GM19023 (cell line): Measurements from ENCODE around the gene PITHD1.
"Not testable (repeated sequence)": the region's sequence is repeated elsewhere in the genome, so short reads cannot be mapped to it uniquely, and the experiment has no call there.

Experiments used
- ATAC-seq: cut with Tn5 transposase; IDR thresholded peaks from one replicate; pipeline ENCODE4 v1.9.1; 2021; ENCODE audit warnings: mild to moderate bottlenecking, moderate library complexity; ENCODE audit not compliant: unreplicated experiment

The PITHD1 gene

GRCh38 chr1:23772854-23773242 lies 5.4 kb upstream of the PITHD1 start:
- no peak for ATAC-seq

GRCh38 chr1:23774174-23774880 lies 3.9 kb upstream of the PITHD1 start:
- ATAC-seq: no peak

- ATAC-seq: no peak
These were observed 2.0 kb upstream of the PITHD1 start for GRCh38 chr1:23776217-23776616.

GRCh38 chr1:23779826-23780371 lies 1.7 kb downstream of the PITHD1 start:
- ATAC-seq: no peak

DNA sequence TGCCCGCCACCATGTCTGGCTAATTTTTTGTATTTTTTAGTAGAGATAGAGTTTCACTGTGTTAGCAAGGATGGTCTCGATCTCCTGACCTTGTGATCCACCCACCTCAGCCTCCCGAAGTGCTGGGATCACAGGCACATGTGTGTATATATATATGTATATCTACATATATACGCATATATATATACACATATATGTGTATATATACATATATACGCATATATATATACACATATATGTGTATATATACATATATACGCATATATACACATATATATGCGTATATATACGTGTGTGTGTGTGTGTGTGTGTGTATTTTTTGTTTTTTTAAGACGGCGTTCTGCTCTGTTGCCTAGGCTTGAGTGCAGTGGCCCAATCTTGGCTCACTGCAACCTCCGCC lies 4.9 kb downstream of the PITHD1 start:
- ATAC-seq: not testable (repeated sequence)

GRCh38 chr1:23784846-23785245 lies 6.6 kb downstream of the PITHD1 start:
- ATAC-seq: no peak

DNA sequence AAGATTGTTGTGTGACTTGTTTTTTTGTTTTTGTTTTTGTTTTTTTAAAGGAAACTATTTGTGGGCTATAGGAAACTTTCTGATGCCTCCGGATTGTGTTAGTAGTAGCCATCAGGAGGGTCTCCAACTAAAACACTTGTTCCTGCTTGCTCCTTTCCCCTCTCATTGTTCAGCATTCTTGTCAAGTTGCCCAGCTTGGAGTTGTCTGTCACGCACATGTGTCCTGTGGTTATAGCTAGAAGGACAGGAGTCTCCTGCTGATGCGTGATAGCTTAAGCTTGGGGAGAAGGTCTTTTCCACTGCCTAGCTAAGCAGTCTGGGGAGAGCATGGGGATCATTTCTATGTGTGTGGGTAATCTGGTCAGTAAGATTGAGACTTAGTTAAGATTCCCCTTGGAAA lies 9.5 kb downstream of the PITHD1 start:
- ATAC-seq: no peak

DNA sequence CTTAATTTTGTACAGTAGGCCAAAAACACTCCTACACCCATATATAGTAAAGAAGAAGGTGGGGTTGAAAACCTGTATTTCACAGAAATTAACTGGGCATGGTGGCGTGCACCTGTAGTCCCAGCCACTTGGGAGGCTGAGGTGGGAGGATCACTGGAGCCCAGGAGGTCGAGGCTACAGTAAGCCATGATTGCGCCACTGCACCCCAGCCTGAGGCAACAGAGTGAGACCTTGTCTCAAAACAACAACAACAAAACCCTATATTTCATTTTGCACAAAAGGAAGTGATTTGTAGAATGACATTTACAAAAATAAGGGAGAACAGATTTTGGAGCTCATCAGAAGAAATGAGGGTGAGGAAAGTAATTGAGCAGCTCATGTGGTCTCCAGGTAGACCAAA lies 10.5 kb downstream of the PITHD1 start:
- ATAC-seq: no peak

- peak; percentile 83 for ATAC-seq
These were observed 12.7 kb downstream of the PITHD1 start, which contains the start of gene LYPLA2 for GRCh38 chr1:23790696-23791515. Gene LYPLA2 (plus strand): TSS chr1:23791145. CDS start chr1:23792683, 1,538 bp downstream.

DNA sequence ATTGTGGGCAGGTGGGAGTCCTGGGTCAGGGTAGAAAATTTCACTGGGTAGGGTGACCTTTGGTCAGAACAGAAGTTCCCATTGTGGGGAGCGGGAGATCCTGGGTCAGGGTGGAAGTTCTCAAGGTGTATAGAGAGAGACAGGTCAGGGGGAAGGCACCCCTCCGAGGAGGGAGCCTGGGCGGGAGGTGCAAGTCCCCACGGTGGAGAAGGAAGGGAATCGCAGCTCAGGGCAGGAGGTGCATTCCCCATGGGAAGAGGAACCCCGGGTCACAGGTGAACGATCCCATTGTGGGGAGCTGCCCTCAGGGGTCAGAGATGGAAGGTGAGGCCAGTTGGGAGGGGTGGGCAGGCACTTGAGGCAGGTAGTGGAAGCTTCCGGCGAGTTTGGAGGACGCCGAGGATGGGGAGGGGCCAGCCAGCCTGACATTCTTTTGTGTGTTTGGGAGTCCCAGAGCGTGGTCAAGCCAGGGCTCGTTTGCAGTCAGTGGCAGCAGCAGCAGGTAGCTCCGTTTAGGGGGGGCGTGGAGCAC lies 13.4 kb downstream of the PITHD1 start:
- ATAC-seq: no peak

DNA sequence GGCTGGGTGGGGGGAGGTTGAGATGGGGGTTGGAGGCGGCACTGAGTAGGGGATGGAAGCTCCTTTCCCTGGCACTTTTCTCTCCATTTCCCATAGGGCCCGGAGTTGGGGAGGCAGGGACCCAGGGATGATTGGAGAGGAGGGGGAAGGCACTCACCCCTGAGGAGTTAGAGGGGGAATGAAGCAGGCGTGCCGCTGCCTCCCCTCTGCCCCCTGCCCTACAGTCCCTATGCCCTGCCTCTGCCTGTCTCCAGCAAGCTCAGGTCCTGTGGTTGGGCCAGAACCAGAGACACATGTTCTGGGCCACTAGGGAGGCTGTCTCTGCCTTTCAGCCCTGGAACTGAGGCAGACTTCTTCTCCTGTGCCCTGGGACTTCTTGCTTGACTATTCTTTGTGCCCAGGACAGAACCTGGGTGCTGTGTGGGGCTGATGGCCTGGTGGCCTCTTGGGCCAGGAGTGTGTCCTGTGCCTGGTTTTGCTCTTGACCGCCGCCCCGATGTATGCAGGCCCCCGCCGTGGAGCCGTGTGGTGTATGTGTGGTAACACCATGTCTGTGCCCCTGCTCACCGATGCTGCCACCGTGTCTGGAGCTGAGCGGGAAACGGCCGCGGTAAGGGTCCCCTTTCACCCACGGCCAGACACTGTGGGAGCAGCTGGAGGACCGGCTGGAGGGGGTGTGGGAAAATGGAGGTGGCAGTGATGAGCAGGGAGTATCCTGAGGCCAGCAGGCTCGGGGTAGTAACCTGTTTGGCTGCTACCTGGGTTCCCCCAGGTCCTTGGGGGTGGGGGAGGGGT lies 14.1 kb downstream of the PITHD1 start:
- ATAC-seq: no peak

DNA sequence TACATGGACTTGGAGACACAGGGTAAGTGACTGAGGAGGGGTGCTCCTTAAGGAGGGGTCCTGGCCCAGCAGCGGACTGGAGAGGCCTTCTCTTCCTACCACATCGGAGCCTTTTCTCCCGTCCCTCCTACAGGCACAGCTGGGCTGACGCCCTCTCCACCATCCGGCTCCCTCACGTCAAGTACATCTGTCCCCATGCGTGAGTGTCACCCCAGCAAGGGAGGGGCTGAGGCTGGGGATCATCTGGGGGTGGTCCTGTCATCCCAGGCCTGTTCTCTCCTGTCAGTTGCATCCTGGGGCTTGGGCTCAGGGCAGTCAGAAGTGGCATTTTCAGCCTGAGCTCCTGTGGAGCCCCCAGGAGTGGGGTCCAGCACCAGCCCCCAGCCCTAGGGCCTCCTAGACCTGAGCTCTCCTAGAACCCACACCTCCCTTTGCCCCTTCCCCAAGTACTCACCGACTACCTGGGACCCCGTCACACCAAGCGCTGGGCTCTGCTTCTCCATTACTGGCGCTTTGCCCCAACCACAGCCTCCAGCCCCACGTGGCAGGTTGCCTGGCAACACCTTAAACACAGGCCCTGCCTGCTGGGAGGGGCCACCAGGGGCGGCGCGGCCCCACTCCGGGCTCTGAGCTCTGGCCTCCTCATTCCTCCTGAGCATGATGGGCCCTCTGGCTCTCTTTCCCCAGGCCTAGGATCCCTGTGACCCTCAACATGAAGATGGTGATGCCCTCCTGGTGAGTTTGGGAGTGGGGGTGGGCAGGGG lies 15.0 kb downstream of the PITHD1 start:
- no peak for ATAC-seq

DNA sequence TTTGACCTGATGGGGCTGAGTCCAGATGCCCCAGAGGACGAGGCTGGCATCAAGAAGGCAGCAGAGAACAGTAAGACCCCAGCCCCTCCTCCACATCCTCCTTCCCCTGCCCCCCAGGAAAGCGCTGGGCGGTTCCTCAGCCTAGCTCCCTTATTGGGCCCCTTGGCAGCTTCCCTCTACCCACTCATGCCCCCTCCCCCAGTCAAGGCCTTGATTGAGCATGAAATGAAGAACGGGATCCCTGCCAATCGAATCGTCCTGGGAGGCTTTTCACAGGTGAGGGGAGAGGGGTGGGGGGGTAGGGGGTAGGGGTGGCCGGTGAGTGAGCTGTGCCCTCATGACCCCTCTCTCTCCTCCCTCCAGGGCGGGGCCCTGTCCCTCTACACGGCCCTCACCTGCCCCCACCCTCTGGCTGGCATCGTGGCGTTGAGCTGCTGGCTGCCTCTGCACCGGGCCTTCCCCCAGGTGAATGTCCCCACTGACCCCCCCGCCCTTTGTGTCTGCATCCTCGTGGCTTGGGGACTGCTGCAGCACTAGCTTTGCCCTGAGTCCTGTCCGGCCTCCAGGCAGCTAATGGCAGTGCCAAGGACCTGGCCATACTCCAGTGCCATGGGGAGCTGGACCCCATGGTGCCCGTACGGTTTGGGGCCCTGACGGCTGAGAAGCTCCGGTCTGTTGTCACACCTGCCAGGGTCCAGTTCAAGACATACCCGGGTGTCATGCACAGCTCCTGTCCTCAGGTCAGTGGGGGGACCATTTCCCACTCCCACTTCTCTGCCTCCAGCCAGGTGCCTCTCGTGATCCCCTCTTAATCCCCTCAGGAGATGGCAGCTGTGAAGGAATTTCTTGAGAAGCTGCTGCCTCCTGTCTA lies 15.9 kb downstream of the PITHD1 start:
- no peak for ATAC-seq

- ATAC-seq: not testable (repeated sequence)
These were observed 16.5 kb downstream of the PITHD1 start for GRCh38 chr1:23794732-23795182.

- ATAC-seq: no peak
These were observed 17.7 kb downstream of the PITHD1 start for GRCh38 chr1:23795676-23796465.

GRCh38 chr1:23796466-23797271 lies 18.5 kb downstream of the PITHD1 start:
- ATAC-seq: no peak
